Measurements from ENCODE around the gene PRAMEF18. TPM values are rescaled to one million over a fixed set of nuclear protein-coding genes. Genes with fewer than 3 reads are reported as not detected.
"Not testable (repeated sequence)": the region's sequence is repeated elsewhere in the genome, so short reads cannot be mapped to it uniquely, and the experiment has no call there.

Gene PRAMEF18
- total RNA-seq (2014; rRNA removed; shearing (Covaris generic)): not detected in 2 replicates

- DNase-seq (ENCODE audit: low read depth): not testable (repeated sequence)
These were observed at the start of gene PRAMEF18 for GRCh38 chr1:13225675-13226204. TSS of gene PRAMEF18 (minus strand) at chr1:13226154. CDS start at chr1:13226106, 48 bp downstream.

GRCh38 chr1:13265124-13265523 is 39.2 kb upstream of the PRAMEF18 start:
- not testable (repeated sequence) for DNase-seq (ENCODE audit: low read depth)

- DNase-seq (ENCODE audit: low read depth): not testable (repeated sequence)
These were observed 27.9 kb upstream of the PRAMEF18 start, which contains the start of gene PRAMEF5 for GRCh38 chr1:13253898-13254297. TSS of gene PRAMEF5 (plus strand) at chr1:13254198. CDS start at chr1:13259269, 5,071 bp downstream.

GRCh38 chr1:13247122-13247521 is 21.2 kb upstream of the PRAMEF18 start:
- DNase-seq (ENCODE audit: low read depth): not testable (repeated sequence)

- DNase-seq (ENCODE audit: low read depth): not testable (repeated sequence)
These were observed 20.6 kb upstream of the PRAMEF18 start for GRCh38 chr1:13246554-13246871.

- DNase-seq (ENCODE audit: low read depth): not testable (repeated sequence)
These were observed 20.0 kb upstream of the PRAMEF18 start for GRCh38 chr1:13245841-13246553.

GRCh38 chr1:13243536-13244263 is 17.7 kb upstream of the PRAMEF18 start:
- DNase-seq (ENCODE audit: low read depth): not testable (repeated sequence)

- DNase-seq (ENCODE audit: low read depth): not testable (repeated sequence)
These were observed 13.7 kb upstream of the PRAMEF18 start for GRCh38 chr1:13239633-13240032.

- DNase-seq (ENCODE audit: low read depth): not testable (repeated sequence)
These were observed 11.6 kb upstream of the PRAMEF18 start for GRCh38 chr1:13237572-13237971.

GRCh38 chr1:13234057-13234456 is 8.1 kb upstream of the PRAMEF18 start:
- not testable (repeated sequence) for DNase-seq (ENCODE audit: low read depth)

- not testable (repeated sequence) for DNase-seq (ENCODE audit: low read depth)
These were observed 6.1 kb upstream of the PRAMEF18 start for GRCh38 chr1:13232056-13232455.

GRCh38 chr1:13231061-13231750 is 5.3 kb upstream of the PRAMEF18 start:
- DNase-seq (ENCODE audit: low read depth): not testable (repeated sequence)

- DNase-seq (ENCODE audit: low read depth): not testable (repeated sequence)
These were observed 4.6 kb upstream of the PRAMEF18 start for GRCh38 chr1:13230601-13231000.

GRCh38 chr1:13230096-13230495 is 4.1 kb upstream of the PRAMEF18 start:
- DNase-seq (ENCODE audit: low read depth): not testable (repeated sequence)

GRCh38 chr1:13228343-13228781 is 2.4 kb upstream of the PRAMEF18 start:
- peak; percentile 23 for DNase-seq (ENCODE audit: low read depth)

- not testable (repeated sequence) for DNase-seq (ENCODE audit: low read depth)
These were observed 1.5 kb upstream of the PRAMEF18 start for GRCh38 chr1:13227271-13228055.

- no peak for DNase-seq (ENCODE audit: low read depth)
These were observed 1.4 kb downstream of the PRAMEF18 start for GRCh38 chr1:13224480-13225060.

GRCh38 chr1:13222788-13223187 is 3.2 kb downstream of the PRAMEF18 start:
- DNase-seq (ENCODE audit: low read depth): not testable (repeated sequence)

GRCh38 chr1:13219203-13219602 is 6.8 kb downstream of the PRAMEF18 start:
- not testable (repeated sequence) for DNase-seq (ENCODE audit: low read depth)

GRCh38 chr1:13216619-13217018 is 9.3 kb downstream of the PRAMEF18 start:
- not testable (repeated sequence) for DNase-seq (ENCODE audit: low read depth)

- not testable (repeated sequence) for DNase-seq (ENCODE audit: low read depth)
These were observed 17.2 kb downstream of the PRAMEF18 start for GRCh38 chr1:13208712-13209111.
